Fibroblast of skin of left biceps (primary cell): ENCODE data around the gene BLACAT1.
"Not testable (repeated sequence)": the region's sequence is repeated elsewhere in the genome, so short reads cannot be mapped to it uniquely, and the experiment has no call there.

Source experiments
- DNase-seq, 2 experiments: peaks; one replicate each; pipeline ENCODE4 v3.0.0-alpha.2; 2013; ENCODE audit warnings: low read depth in 2 of 2

BLACAT1 gene

DNA sequence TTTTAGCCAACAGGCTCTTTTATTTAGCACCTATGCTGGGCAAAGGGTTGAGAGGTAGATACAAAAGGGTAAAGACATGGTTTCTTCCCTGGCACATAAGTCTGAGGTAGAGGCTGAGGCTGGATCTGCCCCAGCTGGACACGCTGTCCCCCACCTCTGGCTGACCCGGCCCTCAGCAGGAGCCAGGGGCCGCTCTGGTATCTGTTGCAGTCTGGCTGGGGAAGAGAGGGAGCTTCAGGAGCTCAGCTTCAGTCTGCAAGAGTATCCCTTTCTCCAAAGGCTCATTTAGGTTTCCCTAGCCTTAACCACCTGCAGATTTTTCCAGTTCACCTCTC lies 14.2 kb downstream of the BLACAT1 start:
- DNase-seq: no peak

DNA sequence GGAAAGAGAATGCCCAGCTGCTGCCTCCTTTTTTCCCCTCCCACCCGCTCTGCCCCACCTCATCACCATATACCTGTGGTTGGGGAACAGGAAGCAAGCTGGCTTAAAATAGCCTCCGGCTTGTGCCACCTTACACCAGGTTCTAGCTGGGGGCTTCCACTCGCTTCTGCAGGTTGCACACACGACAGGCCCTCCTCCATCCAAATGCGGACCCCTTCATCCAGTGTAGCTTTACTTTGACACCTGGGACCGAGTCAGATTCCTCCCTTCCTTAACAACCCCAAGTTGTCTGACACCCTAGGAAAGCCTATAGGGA lies 14.6 kb downstream of the BLACAT1 start:
- no peak for DNase-seq

DNA sequence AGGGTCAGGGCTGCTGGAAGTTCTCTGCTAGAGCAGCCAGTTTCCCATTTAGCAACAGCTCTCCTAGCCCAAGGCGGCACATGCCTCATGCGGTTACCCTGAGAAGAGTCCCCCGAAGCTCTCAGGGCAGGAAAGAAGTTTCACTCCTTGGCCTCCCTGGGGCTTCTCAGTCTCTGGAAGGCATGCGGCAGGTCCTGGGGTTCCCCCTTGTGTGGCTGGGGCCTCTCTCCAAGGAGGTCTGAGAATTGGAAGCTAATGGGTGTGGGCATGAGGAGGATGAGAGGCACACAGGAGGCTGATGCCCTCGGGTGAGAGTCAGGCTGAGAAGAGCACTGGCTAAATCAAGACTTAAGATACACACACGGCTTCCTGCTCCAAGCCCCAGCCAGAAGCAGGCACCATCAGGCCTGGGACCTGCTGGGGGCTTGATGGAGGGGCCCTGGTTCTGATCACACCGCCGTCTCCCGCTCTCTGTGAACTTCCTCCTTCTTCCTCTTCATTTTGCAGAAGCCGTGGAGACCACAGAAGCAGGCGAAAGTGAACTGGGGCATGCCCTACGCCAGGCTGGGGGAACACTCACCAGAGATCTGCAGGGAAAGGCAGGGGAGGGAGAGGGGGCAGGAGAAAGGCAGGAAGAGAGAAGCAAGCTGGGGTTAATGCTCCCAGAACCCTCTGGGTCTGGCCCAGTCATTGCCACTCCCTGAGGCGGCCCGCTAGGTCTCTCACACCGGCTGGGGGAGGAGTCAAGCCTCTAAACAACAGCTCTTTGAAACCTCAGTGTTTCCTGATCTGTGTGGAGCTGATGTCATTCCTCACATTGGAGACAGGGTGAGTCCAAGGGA lies 15.1 kb downstream of the BLACAT1 start:
- DNase-seq: no peak

DNA sequence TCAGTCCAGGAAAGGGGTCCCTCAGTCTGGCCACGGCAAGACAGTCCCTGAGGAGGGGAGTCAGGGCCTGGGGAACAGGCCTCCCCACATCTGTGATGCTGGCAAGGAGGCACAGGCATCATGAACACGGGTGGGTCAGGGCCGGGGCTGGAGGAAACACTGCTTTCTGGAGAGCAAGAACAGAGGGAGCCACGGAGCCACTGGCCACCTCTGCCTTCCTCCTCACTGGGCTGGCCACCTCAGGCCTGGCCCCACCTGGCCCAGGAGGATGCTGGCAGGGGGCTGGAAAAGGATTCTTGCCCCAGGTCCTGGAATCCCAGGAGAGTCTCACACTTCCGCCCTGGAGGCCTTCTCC lies 15.7 kb downstream of the BLACAT1 start:
- DNase-seq: no peak

DNA sequence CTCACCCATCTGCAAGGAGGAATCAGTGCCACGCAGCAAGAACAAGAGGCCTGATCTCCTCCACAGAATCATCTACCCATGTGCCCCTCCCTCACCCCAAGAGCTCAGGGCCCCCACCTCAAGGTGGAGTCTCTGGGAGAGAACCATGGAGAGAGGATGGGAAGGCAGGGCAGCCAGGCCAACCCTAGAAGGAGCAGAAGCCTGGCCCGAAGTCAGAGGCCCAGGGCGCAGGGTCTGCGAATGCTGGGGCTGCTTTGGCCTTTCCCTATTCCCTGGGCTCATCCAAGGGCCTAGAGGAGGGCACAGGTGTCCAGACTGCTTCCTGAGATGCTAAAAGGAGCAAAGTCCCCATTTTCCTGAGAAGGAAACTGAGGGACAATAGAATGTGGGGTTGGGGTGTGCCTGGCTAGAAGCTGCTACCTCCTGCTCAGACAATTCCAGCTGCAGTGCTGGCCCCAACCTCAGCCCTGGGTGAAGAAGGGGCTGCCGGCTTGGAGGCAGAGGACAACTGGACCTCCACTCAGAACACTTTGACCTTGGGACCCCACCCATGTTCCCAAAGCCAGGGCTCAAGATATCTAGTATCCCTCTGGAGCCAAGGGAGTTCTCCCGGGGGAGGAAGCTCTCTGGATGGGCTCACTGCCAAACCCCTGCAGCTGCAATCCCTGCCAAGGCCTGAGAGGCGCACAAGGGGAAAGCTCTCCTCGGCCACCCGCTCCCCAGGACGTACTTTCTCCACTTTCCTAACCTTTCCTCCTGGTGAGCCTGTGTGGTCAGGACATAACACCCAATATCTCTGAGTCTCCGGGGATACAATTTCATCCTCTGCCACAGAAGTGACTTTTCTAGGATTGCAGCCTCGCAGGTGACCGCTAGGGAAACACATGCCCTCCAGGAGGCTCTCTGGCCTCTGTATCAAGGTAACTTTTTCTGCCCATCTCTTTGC lies 17.4 kb downstream of the BLACAT1 start:
- peak in 1 of 2 experiments; percentile 18 for DNase-seq

DNA sequence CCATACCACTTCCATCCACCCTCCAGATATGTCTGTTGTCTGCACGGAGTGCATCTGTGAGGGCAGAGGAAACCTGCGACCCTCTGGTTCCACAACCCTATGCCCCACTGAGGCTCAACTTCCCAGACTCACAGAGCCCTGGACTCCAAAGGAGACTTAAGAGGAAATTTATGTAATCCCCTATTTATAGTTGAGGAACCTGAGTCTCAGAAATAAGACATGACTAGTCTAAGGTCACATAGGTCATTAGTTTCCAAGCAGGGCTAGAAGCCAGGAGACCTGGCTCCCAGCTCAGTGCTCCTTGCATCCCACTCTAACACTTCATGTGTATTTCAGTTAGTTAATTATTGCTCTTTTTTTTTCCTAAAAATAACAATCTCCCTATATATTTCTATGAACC lies 18.3 kb downstream of the BLACAT1 start:
- no peak for DNase-seq

- DNase-seq: no peak
Observed at GRCh38 chr1:205436776-205437410, 19.0 kb downstream of the BLACAT1 start.

GRCh38 chr1:205435578-205436573 lies 20.0 kb downstream of the BLACAT1 start:
- DNase-seq: no peak

DNA sequence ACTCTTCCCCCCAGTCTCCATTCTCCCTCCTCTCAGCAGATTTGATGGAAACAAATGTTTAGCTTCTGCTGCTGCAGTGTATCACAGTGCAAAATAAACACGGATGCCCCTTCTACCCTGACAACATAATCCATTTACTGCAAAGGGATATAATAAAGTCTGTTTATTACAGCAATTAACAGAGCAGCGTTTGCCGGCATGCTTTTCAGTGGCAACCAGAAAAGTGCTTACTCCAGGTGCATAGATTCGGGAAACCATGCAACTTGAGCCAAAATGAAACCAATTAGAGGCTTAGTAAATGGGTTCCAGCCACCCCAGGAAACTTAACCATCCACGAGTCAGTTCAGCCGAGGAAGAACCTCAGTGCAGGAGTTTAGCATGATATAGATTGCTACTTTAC lies 21.1 kb downstream of the BLACAT1 start:
- no peak for DNase-seq

DNA sequence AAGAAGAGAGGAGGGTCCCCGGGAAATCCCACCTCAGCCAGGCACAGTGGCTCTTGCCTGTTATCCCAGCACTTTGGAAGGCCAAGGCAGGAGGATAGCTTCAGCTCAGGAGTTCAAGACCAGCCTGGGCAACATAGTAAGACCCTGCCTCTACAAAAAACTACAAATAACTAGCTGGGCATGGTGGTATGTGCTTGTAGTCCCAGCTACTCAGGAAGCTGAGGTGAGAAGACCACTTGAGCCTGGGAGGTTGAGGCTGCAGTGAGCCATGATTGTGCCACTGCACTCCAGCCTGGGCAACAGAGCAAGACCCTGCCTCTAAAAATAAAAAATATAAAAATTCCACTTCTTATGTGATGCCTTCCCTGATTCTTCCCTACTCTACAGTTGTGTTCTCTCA lies 23.2 kb downstream of the BLACAT1 start:
- not testable (repeated sequence) for DNase-seq

DNA sequence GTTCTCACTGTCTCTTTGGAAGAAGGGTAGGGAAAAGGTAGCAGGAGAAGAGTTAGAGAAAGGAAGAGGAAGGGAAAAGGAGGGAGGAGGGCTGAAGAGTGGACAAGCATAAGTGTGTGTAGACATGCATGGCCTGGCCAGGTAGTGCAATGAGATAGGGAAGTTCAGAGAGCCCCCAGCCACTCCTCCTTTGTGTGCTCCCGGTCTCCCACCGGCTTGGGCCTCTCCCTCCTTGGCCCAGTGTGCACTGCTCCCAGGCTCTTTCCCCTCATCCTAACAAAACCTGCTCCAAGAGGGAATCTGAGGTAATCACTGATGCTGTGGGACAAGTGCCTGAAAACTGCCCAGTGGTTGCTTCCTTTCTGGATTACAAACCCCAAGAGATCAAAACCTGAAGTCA lies 23.7 kb downstream of the BLACAT1 start:
- no peak for DNase-seq

GRCh38 chr1:205430696-205431305 lies 25.0 kb downstream of the BLACAT1 start:
- no peak for DNase-seq

- no peak for DNase-seq
Observed at GRCh38 chr1:205429762-205430695, 25.8 kb downstream of the BLACAT1 start.

- no peak for DNase-seq
Observed at GRCh38 chr1:205424901-205425600, 30.8 kb downstream of the BLACAT1 start.

GRCh38 chr1:205423814-205424399 lies 31.9 kb downstream of the BLACAT1 start:
- no peak for DNase-seq

- no peak for DNase-seq
Observed at GRCh38 chr1:205422993-205423642, 32.7 kb downstream of the BLACAT1 start.

DNA sequence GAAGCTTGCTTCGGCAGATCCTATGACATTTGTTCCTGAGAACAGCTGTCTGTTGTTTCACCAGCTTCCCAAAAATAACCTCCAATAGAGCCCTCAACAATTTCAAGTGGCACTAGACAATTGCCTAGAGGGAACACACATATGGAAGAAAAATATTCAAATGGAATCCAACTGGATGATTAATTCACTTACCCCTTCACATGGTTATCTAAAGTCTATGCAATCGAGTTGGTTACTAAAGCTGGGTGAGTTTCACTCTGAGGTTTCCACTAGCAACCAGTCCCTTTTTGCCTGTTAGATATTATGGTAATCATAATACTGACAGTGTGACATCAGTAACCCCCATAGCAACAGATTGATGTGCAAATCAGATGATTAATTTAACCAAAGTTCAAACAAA lies 34.0 kb downstream of the BLACAT1 start, which contains the start of gene LEMD1:
Gene LEMD1 (minus strand): TSS at position 259 of the 400 bp plus-strand sequence. CDS start 1,520 bp downstream, outside the sequence.
- DNase-seq: no peak

GRCh38 chr1:205420938-205421337 lies 34.9 kb downstream of the BLACAT1 start:
- DNase-seq: no peak
